Measurements from ENCODE around the gene OTUD5. TPM values are rescaled to one million over a fixed set of nuclear protein-coding genes. Genes with fewer than 3 reads are reported as not detected.
A peak's percentile ranks its signal among the peaks of the same experiment; 100 is the strongest.
"Not testable (repeated sequence)": the region's sequence is repeated elsewhere in the genome, so short reads cannot be mapped to it uniquely, and the experiment has no call there.

Gene OTUD5
- 20.3 TPM for total RNA-seq

GRCh38 chrX:48957477-48957826, at the start of gene OTUD5:
TSS of gene OTUD5 (minus strand) at chrX:48957607. CDS start at chrX:48957570, 37 bp downstream.
- peak; percentile 8 for ATAC-seq

- ATAC-seq = no peak
These were observed 46.3 kb upstream of the OTUD5 start for GRCh38 chrX:49003696-49004095.

- peak; percentile 90 for ATAC-seq
These were observed 44.9 kb upstream of the OTUD5 start, which contains the start of gene GRIPAP1 for GRCh38 chrX:49002091-49002935. TSS of gene GRIPAP1 (minus strand) at chrX:49002264. CDS start at chrX:49002229, 35 bp downstream.

GRCh38 chrX:49001521-49002090, 44.2 kb upstream of the OTUD5 start:
- ATAC-seq = peak; percentile 39

- no peak for ATAC-seq
These were observed 43.2 kb upstream of the OTUD5 start for GRCh38 chrX:49000636-49001035.

GRCh38 chrX:48999030-48999429, 41.6 kb upstream of the OTUD5 start:
- ATAC-seq = no peak

GRCh38 chrX:48998391-48998790, 41.0 kb upstream of the OTUD5 start:
- ATAC-seq = no peak

GRCh38 chrX:48997865-48998264, 40.5 kb upstream of the OTUD5 start:
- no peak for ATAC-seq

GRCh38 chrX:48997455-48997854, 40.0 kb upstream of the OTUD5 start:
- ATAC-seq = no peak

- ATAC-seq = no peak
These were observed 39.6 kb upstream of the OTUD5 start for GRCh38 chrX:48996969-48997368.

- no peak for ATAC-seq
These were observed 34.9 kb upstream of the OTUD5 start for GRCh38 chrX:48992341-48992740.

GRCh38 chrX:48989483-48989882, 32.1 kb upstream of the OTUD5 start:
- ATAC-seq = no peak

- ATAC-seq = no peak
These were observed 26.5 kb upstream of the OTUD5 start for GRCh38 chrX:48983896-48984295.

- ATAC-seq = no peak
These were observed 25.7 kb upstream of the OTUD5 start for GRCh38 chrX:48983081-48983480.

GRCh38 chrX:48981178-48981577, 23.8 kb upstream of the OTUD5 start:
- ATAC-seq = no peak

- not testable (repeated sequence) for ATAC-seq
These were observed 22.9 kb upstream of the OTUD5 start for GRCh38 chrX:48980341-48980740.

- ATAC-seq = no peak
These were observed 20.8 kb upstream of the OTUD5 start for GRCh38 chrX:48978226-48978625.

GRCh38 chrX:48976086-48976485, 18.7 kb upstream of the OTUD5 start:
- ATAC-seq = no peak

GRCh38 chrX:48975541-48975940, 18.1 kb upstream of the OTUD5 start:
- no peak for ATAC-seq

GRCh38 chrX:48975041-48975440, 17.6 kb upstream of the OTUD5 start:
- ATAC-seq = no peak

- ATAC-seq = no peak
These were observed 17.2 kb upstream of the OTUD5 start for GRCh38 chrX:48974574-48974973.

GRCh38 chrX:48974033-48974432, 16.6 kb upstream of the OTUD5 start:
- ATAC-seq = no peak

GRCh38 chrX:48972220-48973164, 15.1 kb upstream of the OTUD5 start:
- ATAC-seq = peak; percentile 7

Data from esophagus mucosa (tissue), 1 donor.